Calu3 (cell line): ENCODE measurements around the gene TIE1. TPM values are rescaled to one million over a fixed set of nuclear protein-coding genes. Genes with fewer than 3 reads are reported as not detected.

Source experiments
- BruUV-seq: library from RNA; stranded (reverse); fragments of 400-500 nt; replicated peaks from 2 replicates; lab custom pipeline; 2021; lab: Mats Ljungman, UMichigan
- CTCF ChIA-PET: fragments of 300-600 bp; sonication (Branson Sonifier 250); formaldehyde crosslinking; loops from one replicate; lab custom pipeline; 2022; ENCODE audit warnings: antibody characterized with exemption; lab: Charles Lee
- DNase-seq: peaks from one replicate; pipeline ENCODE4 v3.0.0; 2022
- H3K27ac Mint-ChIP-seq: one replicate; pipeline ENCODE4 v1.8.0; 2022; ENCODE audit warnings: mixed read lengths; ENCODE audit not compliant: unreplicated experiment
- H3K27me3 Mint-ChIP-seq: one replicate; pipeline ENCODE4 v1.8.0; 2022; ENCODE audit warnings: mixed read lengths; ENCODE audit not compliant: unreplicated experiment
- H3K36me3 Mint-ChIP-seq: one replicate; pipeline ENCODE4 v1.8.0; 2022; ENCODE audit warnings: mild to moderate bottlenecking, moderate library complexity, mixed read lengths; ENCODE audit not compliant: insufficient read depth, unreplicated experiment
- H3K4me1 Mint-ChIP-seq: one replicate; pipeline ENCODE4 v1.8.0; 2022; ENCODE audit warnings: mild to moderate bottlenecking, low read depth, mixed read lengths; ENCODE audit not compliant: unreplicated experiment
- H3K4me3 Mint-ChIP-seq: one replicate; pipeline ENCODE4 v1.8.0; 2022; ENCODE audit warnings: mild to moderate bottlenecking, low read depth, moderate library complexity, mixed read lengths; ENCODE audit not compliant: unreplicated experiment
- H3K9me3 Mint-ChIP-seq: one replicate; pipeline ENCODE4 v1.8.0; 2022; ENCODE audit warnings: low read depth, mixed read lengths; ENCODE audit not compliant: unreplicated experiment
- intact Hi-C: fragments of 100-400 bp; cut with micrococcal nuclease; formaldehyde crosslinking; loops from one replicate; pipeline ENCODE4 v1.10.0; 2022; ENCODE audit not compliant: unreplicated experiment
- total RNA-seq: library from RNA; stranded (reverse); gene quantifications from 2 replicates; pipeline ENCODE4 v1.2.3, GENCODE V29; 2022
- TF ChIP-seq, protein P1 (sequence below): fragments of 200-600 bp; IDR thresholded peaks from one replicate; pipeline ENCODE4 v1.8.0; 2022; ENCODE audit warnings: antibody characterized with exemption; ENCODE audit not compliant: unreplicated experiment

Gene TIE1
- total RNA-seq, 1 experiment from 2014 or later: not detected

DNA sequence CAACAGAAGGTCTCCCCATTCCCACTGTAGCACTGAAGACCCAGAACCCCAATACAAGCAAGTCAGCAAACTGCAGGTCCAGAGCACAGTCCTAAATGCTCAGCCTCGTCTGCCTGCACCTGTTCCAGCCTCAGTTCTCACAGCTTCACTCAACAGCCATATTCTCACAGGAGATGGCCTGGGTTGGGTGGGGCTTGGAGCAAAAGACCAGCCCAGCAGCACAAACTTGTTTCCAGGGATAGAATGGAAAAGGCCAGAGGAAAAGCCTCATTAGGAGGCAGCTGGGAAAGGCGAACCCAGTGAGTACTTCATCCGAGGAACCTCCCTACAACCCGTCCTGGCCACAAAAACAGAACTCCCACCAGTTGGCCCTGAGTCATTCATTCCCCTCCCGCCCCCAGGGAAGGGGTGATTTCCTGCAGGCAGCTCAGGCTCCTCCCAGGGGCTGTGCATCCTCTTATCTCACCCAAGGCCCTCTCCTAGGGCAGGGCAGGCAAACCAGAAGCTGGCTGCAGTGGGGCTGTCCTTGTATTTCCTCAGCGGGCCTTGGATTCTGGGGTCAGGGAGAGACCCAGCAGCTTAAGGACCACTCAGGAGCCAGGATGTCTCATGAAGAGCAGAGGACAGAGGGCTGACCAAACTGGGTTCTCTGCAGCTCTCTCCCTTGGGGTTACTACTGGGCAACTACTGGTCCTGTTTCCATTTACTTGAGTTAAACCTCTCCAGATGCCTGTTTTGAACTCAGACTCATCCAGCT is 29.4 kb downstream of the TIE1 start:
- no peak overlapping the region for H3K4me3 Mint-ChIP-seq
- TF ChIP-seq, protein P1, sequence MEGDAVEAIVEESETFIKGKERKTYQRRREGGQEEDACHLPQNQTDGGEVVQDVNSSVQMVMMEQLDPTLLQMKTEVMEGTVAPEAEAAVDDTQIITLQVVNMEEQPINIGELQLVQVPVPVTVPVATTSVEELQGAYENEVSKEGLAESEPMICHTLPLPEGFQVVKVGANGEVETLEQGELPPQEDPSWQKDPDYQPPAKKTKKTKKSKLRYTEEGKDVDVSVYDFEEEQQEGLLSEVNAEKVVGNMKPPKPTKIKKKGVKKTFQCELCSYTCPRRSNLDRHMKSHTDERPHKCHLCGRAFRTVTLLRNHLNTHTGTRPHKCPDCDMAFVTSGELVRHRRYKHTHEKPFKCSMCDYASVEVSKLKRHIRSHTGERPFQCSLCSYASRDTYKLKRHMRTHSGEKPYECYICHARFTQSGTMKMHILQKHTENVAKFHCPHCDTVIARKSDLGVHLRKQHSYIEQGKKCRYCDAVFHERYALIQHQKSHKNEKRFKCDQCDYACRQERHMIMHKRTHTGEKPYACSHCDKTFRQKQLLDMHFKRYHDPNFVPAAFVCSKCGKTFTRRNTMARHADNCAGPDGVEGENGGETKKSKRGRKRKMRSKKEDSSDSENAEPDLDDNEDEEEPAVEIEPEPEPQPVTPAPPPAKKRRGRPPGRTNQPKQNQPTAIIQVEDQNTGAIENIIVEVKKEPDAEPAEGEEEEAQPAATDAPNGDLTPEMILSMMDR: no peak
- no TSS peak for BruUV-seq
- intact Hi-C loops: no loop called here
- H3K36me3 Mint-ChIP-seq: no peaks in the 10 kb centered on the region
- CTCF ChIA-PET: interaction anchor here (1.1 kb wide), 1 partner anchor 49 kb away, joined by 3 read pairs; no protein-coding TSS in a partner anchor
- peaks cover 14% of the 10 kb centered on the region for H3K27me3 Mint-ChIP-seq
- H3K9me3 Mint-ChIP-seq: no peaks in the 10 kb centered on the region
- peaks cover 7% of the 10 kb centered on the region for H3K4me1 Mint-ChIP-seq
- DNase-seq: peak; percentile 20
- no peak overlapping the region for H3K27ac Mint-ChIP-seq

DNA sequence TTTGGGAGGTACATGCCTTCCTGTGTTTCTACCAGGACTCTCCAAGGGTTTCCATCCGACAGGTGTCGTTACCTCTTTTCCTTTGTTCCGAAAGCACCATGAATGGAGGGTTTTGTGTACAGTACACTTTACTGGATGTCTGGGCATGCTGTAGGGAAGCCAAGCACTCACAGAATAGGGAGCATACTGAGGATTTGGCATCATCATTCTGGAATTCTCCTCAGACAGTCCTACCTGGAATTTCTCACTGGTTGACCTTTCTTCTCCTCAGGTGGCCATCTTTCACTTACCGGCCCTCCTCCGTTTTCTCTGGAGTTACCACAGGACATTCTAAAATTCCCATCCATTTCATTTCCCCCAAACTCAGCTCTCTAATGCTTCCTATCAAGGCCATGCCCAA is 30.9 kb downstream of the TIE1 start:
- no peaks in the 10 kb centered on the region for H3K36me3 Mint-ChIP-seq

DNA sequence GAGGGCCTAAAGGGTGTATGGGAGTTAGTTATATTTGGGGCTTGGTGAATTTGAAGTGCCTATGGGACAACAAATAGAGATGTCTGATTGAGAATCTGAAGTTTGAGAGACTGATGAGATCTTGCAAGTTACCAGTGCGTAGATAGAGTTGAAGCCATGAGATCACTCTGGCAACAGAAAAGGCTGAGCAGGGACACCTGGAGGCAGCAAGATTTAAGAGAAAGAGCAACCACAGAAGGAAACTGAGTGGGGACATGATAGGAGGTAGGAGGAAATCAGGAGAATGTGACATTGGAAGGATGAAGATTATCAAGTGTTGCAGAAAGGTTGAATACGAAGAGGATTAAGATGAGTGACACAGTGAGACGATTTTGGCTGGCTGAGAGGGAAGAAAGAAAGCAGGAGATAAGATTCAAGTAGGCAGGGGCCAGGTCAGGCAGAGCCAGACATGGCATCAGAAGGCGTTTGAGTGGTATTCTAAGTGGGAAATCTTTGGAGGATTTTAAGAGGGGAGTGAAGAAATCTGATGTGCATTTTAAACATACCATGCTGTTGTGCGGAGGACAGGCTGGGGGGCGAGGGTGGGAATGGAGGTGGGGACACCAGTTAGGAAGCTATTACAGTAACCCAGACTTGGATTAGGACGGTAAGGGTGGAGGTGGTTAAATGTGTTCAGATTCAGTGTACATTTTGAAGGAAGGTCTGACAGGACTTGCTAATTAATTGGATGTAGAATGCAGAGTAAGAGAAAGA is 33.8 kb downstream of the TIE1 start:
- no peak overlapping the region for H3K27ac Mint-ChIP-seq
- peaks cover 6% of the 10 kb centered on the region for H3K4me1 Mint-ChIP-seq
- no TSS peak for BruUV-seq
- no peak for DNase-seq
- intact Hi-C loops: no loop called here
- peaks cover 18% of the 10 kb centered on the region for H3K27me3 Mint-ChIP-seq
- CTCF ChIA-PET: no interaction called here
- H3K36me3 Mint-ChIP-seq: no peaks in the 10 kb centered on the region
- no peak overlapping the region for H3K4me3 Mint-ChIP-seq
- H3K9me3 Mint-ChIP-seq: no peaks in the 10 kb centered on the region
- TF ChIP-seq, protein P1: no peak

More for the DNA sequence above, 30.9 kb downstream of the TIE1 start:
- Mint-ChIP-seq H3K4me3 (no peak overlapping the region), H3K27ac (no peak overlapping the region), H3K9me3 (no peaks in the 10 kb centered on the region), H3K4me1 (peaks cover 7% of the 10 kb centered on the region), H3K27me3 (peaks cover 18% of the 10 kb centered on the region)
- CTCF ChIA-PET: no interaction called here
- BruUV-seq: no TSS peak
- intact Hi-C loops: no loop called here
- TF ChIP-seq, protein P1: no peak
- DNase-seq: no peak

DNA sequence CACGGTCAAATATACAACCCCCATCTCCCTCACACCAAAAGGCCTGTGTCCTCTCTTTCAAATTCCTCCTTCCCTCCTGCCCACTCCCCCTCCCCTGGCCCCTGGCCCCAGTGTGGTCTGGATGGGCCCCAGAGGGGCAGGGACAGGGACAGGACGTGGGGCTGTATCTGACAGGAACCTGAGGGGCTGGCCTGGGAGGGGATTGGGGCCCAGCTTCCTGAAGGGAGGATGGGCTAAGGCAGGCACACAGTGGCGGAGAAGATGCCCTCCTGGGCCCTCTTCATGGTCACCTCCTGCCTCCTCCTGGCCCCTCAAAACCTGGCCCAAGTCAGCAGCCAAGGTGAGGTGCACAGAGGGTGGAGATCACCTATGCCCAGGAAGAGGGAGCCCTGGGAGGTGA is 36.8 kb downstream of the TIE1 start, which contains the start of gene MPL:
MPL (plus strand) TSS at position 231 of the 400 bp plus-strand sequence; CDS start at position 262, 31 bp downstream.
- intact Hi-C loops: no loop called here
- Mint-ChIP-seq H3K36me3 (no peaks in the 10 kb centered on the region), H3K4me1 (no peaks in the 10 kb centered on the region), H3K27me3 (peaks cover 36% of the 10 kb centered on the region), H3K4me3 (no peak within 1 kb of the TSS), H3K27ac (no peak within 1 kb of the TSS), H3K9me3 (no peaks in the 10 kb centered on the region)
- CTCF ChIA-PET: no interaction called here
- BruUV-seq: no TSS peak
- DNase-seq: no peak
- TF ChIP-seq, protein P1: no peak
